Colonic mucosa (tissue), 4 donors: ENCODE results near the gene SLC25A31. TPM values are rescaled to one million over a fixed set of nuclear protein-coding genes. Genes with fewer than 3 reads are reported as not detected.
A peak's percentile ranks its signal among the peaks of the same experiment; 100 is the strongest.

Source experiments
- DNase-seq: peaks from one replicate; pipeline ENCODE4 v3.0.0-alpha.2; 2020
- H3K27ac ChIP-seq: fragments of 200-600 bp; one replicate; pipeline ENCODE4 v1.8.0; 2021
- H3K27me3 ChIP-seq: fragments of 200-600 bp; one replicate; pipeline ENCODE4 v1.8.0; 2021
- H3K36me3 ChIP-seq: fragments of 200-600 bp; one replicate; pipeline ENCODE4 v1.8.0; 2021
- H3K4me1 ChIP-seq: fragments of 200-600 bp; one replicate; pipeline ENCODE4 v1.8.0; 2021; ENCODE audit warnings: mild to moderate bottlenecking
- H3K4me3 ChIP-seq: fragments of 200-600 bp; one replicate; pipeline ENCODE4 v1.8.0; 2021
- H3K9ac ChIP-seq, 2 donors: one replicate each; pipeline ENCODE4 v1.7.0; 2013; ENCODE audit warnings: control low read depth in 2 of 2, low read depth in 2 of 2, low read length in 2 of 2
- H3K9me3 ChIP-seq: fragments of 200-600 bp; one replicate; pipeline ENCODE4 v1.8.0; 2021
- CTCF ChIP-seq: fragments of 200-600 bp; IDR thresholded peaks from one replicate; pipeline ENCODE4 v1.8.0; 2022; ENCODE audit warnings: antibody characterized with exemption, mild to moderate bottlenecking
- intact Hi-C: fragments of 100-400 bp; cut with DNase I; formaldehyde crosslinking; loops from one replicate; pipeline ENCODE4 v1.14.1; 2022
- total RNA-seq, 2 donors: library from RNA; stranded (reverse); fragmentation: NEBNext Ultra II Directional in 1 of 2; extraction: Animal tissue kit (Norgen Biotek cat#: 25700) in 1 of 2; gene quantifications; one replicate each; pipeline ENCODE4 v1.2.1, GENCODE V29; 2021
- donor health status: healthy.
- donor health status: DM: no; HTN: no; CAD: no.
- donor health status: DM: no; HTN: no; CAD: no.

Gene SLC25A31
- total RNA-seq, 2 donors from 2014 or later = not detected

DNA sequence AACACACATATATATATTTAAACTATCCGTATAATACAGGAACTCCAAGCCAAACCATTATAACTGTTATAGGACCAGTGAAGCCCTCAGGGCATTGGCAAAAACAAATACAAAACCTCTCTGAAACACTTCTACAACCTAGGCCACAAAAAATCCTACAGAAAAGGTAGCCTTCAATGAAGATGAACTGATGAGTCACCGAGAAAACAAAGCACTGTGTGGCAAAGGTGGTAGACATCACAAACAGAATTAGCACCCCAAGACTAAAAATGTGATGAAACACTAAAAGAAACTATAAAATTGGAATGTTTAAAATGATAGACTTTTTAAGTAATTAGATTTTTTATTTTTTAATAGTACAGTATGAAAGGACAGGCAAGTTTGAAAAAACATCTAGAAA is 46.4 kb downstream of the SLC25A31 start:
- TF ChIP-seq CTCF = no peak
- Histone ChIP-seq H3K27ac (no peak overlapping the region), H3K27me3 (no peaks in the 10 kb centered on the region), H3K9me3 (no peaks in the 10 kb centered on the region), H3K4me3 (no peak overlapping the region), H3K4me1 (no peaks in the 10 kb centered on the region), H3K36me3 (no peaks in the 10 kb centered on the region), H3K9ac (no peak overlapping the region)
- intact Hi-C loops = no loop called here
- DNase-seq = no peak

DNA sequence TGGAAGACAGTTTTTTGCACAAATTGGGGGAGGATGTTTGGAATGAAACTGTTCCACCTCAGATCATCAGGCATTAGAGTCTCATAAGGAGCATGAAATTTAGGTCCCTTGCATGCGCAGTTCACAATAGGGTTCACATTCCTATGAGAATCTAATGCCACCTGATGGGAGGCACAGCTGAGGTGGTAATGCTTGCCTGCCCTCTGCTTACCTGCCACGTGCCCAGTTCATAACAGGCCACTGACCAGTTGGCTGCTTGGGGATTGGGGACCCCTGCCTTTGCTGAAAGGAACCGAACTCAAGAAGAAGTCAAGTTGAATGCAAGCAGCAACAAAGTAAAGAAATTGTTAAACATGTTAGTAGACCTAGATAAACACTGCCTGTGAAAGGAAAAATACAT is 47.3 kb downstream of the SLC25A31 start:
- intact Hi-C loops = no loop called here
- no peaks in the 10 kb centered on the region for H3K4me1 ChIP-seq
- H3K27ac ChIP-seq = no peak overlapping the region
- no peaks in the 10 kb centered on the region for H3K36me3 ChIP-seq
- H3K9me3 ChIP-seq = no peaks in the 10 kb centered on the region
- H3K9ac ChIP-seq = no peak overlapping the region
- no peak overlapping the region for H3K4me3 ChIP-seq
- H3K27me3 ChIP-seq = no peaks in the 10 kb centered on the region
- no peak for TF ChIP-seq CTCF
- no peak for DNase-seq

GRCh38 chr4:127778102-127778501 is 47.9 kb downstream of the SLC25A31 start:
- no peaks in the 10 kb centered on the region for H3K36me3 ChIP-seq
- H3K9ac ChIP-seq = no peak overlapping the region
- intact Hi-C loops = no loop called here
- no peak for TF ChIP-seq CTCF
- H3K4me3 ChIP-seq = no peak overlapping the region
- H3K27ac ChIP-seq = no peak overlapping the region
- no peak for DNase-seq
- H3K4me1 ChIP-seq = no peaks in the 10 kb centered on the region
- H3K9me3 ChIP-seq = no peaks in the 10 kb centered on the region
- no peaks in the 10 kb centered on the region for H3K27me3 ChIP-seq

- intact Hi-C loops = no loop called here
- H3K27me3 ChIP-seq = no peaks in the 10 kb centered on the region
- no peak for DNase-seq
- no peak overlapping the region for H3K4me3 ChIP-seq
- H3K9ac ChIP-seq = no peak overlapping the region
- H3K36me3 ChIP-seq = no peaks in the 10 kb centered on the region
- H3K9me3 ChIP-seq = no peaks in the 10 kb centered on the region
- no peaks in the 10 kb centered on the region for H3K4me1 ChIP-seq
- no peak overlapping the region for H3K27ac ChIP-seq
- no peak for TF ChIP-seq CTCF
These were observed 50.4 kb downstream of the SLC25A31 start for GRCh38 chr4:127780598-127780997.

DNA sequence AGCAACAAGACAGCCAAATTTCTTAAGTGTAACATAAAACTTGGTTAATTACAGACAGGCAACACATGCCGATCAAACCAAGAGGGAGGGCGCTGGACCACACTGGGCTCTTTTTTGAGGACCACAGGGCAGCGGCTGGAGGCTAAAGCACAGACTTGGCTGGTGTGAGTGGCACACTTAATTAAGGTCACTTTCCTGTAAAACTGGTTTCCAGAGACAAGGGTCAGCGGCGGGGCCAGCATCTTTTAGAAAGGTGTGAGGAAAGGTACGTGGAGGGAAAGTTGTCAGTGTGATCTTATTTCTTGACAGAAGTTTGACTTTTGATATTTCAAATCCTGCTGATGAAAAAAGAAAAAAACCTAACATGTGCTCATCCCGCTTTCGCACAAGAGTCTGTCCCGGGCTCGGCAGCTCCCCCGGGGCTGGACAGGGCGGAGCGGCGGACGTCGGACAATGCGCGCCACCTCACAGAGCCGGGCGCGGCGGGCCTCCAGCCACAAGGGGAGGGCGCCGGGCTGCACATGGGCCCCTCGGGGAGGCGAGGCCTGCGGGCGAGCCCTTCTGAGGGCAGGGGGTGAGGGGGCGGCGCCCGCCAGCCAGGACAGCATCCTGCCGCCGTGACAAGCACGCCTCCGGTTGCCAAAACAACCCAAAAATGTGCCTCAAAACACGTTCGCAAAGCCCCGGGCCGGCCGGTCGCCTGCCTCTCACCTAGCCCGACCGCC is 51.3 kb downstream of the SLC25A31 start:
- peak overlapping the region; percentile 40 for H3K27ac ChIP-seq
- H3K36me3 ChIP-seq = no peaks in the 10 kb centered on the region
- no peaks in the 10 kb centered on the region for H3K27me3 ChIP-seq
- intact Hi-C loops = no loop called here
- H3K9me3 ChIP-seq = no peaks in the 10 kb centered on the region
- no peak for TF ChIP-seq CTCF
- no peak for DNase-seq
- H3K4me3 ChIP-seq = peak overlapping the region; percentile 62
- H3K4me1 ChIP-seq = no peaks in the 10 kb centered on the region
- peak overlapping the region; percentile 64 to 89 for H3K9ac ChIP-seq
